Uterus (tissue), 4 donors: Measurements from ENCODE around the gene RIPOR2. TPM values are rescaled to one million over a fixed set of nuclear protein-coding genes. Genes with fewer than 3 reads are reported as not detected.

ENCODE experiments used
- DNase-seq, 2 donors: peaks; one replicate each; pipeline ENCODE4 v3.0.0-alpha.2; 2019 to 2020
- H3K27ac ChIP-seq, 2 donors: fragments of 200-600 bp; sonication (generic); 1 replicate in 1 of 2; 2 replicates in 1 of 2; pipeline ENCODE4 v1.5.1; 2016 to 2018
- H3K27me3 ChIP-seq, 2 donors: fragments of 200-600 bp; sonication (generic); one replicate each; pipeline ENCODE4 v1.5.1; 2018 to 2019; ENCODE audit warnings: control low read depth in 1 of 2
- H3K36me3 ChIP-seq, 2 donors: fragments of 200-600 bp; sonication (generic); one replicate each; pipeline ENCODE4 v1.5.1; 2019; ENCODE audit warnings: control low read depth in 1 of 2
- H3K4me1 ChIP-seq, 2 donors: fragments of 200-600 bp; sonication (generic); one replicate each; pipeline ENCODE4 v1.5.1; 2018 to 2019; ENCODE audit warnings: control low read depth in 1 of 2
- H3K4me3 ChIP-seq, 2 donors: fragments of 200-600 bp; sonication (generic); 1 replicate in 1 of 2; 2 replicates in 1 of 2; pipeline ENCODE4 v1.5.1; 2018 to 2019; ENCODE audit warnings: mild to moderate bottlenecking in 1 of 2
- H3K9me3 ChIP-seq, 2 donors: fragments of 200-600 bp; sonication (generic); one replicate each; pipeline ENCODE4 v1.5.1; 2019; ENCODE audit warnings: control low read depth in 1 of 2
- POLR2A ChIP-seq, 2 donors: fragments of 450-650 bp; IDR thresholded peaks; one replicate each; pipeline ENCODE4 v1.6.1; 2016; ENCODE audit warnings: antibody characterized with exemption in 2 of 2, mild to moderate bottlenecking in 1 of 2, moderate library complexity in 1 of 2
- intact Hi-C: fragments of 100-400 bp; cut with DNase I; formaldehyde crosslinking; loops from one replicate; pipeline ENCODE4 v1.15.1; 2023; ENCODE audit warnings: low total_unique reads
- total RNA-seq, 4 donors: library from RNA; depleted of rRNA in 3 of 4; stranded (reverse); fragments of >200 nt in 3 of 4; gene quantifications; one replicate each; pipeline versions ENCODE4 v1.1.0 to v1.2.4, GENCODE V29; 2014 to 2023
- TF ChIP-seq, protein P1 (sequence below), 4 experiments: fragments of 200-600 bp in 2 of 4; fragments of 450-650 bp in 2 of 4; sonication (generic) in 2 of 4; IDR thresholded peaks; one replicate each; pipeline ENCODE4 v1.5.1; 2016 to 2019; ENCODE audit warnings: antibody characterized with exemption in 4 of 4, mild to moderate bottlenecking in 2 of 4, moderate library complexity in 1 of 4
- donor health status: DM: yes; HTN: yes; CAD: no.

RIPOR2 gene
- total RNA-seq, 4 donors from 2014 or later = 29.0 to 106 (median 80.4) TPM

DNA sequence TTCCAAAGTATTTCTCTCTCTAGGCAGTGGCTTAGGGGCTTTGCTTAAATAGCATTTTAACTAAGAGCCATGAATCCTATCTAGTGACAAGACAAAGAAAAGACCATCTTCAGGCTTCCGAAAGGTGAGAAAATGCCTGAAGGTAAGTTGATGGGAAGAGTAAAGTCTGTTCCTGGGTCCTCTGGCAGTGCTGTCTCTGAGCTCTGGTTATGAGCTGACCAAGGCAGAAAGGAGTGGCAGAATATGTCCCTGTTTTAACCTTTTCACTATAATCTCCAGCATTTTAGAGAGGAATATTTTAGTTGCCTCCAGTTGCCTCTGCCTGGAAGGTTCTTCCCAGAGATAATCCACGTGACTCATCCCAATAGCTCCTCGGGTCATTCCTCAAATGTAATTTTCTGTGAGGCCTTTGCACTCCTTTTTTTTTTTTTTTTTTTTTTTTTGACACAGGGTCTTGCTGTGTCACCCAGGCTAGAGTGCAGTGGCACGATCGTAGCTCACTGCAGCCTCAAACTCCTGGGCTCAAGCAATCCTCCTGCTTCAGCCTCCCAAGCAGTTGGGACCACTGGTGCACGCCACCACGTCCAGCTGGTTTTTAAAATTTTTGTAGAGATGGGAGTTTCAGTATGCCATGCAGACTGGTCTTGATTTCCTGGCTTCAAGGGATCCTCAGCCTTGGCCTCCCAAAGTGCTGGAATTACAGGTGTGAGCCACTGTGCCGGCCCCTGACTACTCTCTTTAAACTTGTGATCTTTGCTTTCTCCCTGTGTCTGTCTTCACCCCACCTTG, 133.3 kb downstream of the RIPOR2 start:
- H3K36me3 ChIP-seq = no peaks in the 10 kb centered on the region
- no peaks in the 10 kb centered on the region for H3K27me3 ChIP-seq
- no peaks in the 10 kb centered on the region for H3K4me1 ChIP-seq
- TF ChIP-seq, protein P1, sequence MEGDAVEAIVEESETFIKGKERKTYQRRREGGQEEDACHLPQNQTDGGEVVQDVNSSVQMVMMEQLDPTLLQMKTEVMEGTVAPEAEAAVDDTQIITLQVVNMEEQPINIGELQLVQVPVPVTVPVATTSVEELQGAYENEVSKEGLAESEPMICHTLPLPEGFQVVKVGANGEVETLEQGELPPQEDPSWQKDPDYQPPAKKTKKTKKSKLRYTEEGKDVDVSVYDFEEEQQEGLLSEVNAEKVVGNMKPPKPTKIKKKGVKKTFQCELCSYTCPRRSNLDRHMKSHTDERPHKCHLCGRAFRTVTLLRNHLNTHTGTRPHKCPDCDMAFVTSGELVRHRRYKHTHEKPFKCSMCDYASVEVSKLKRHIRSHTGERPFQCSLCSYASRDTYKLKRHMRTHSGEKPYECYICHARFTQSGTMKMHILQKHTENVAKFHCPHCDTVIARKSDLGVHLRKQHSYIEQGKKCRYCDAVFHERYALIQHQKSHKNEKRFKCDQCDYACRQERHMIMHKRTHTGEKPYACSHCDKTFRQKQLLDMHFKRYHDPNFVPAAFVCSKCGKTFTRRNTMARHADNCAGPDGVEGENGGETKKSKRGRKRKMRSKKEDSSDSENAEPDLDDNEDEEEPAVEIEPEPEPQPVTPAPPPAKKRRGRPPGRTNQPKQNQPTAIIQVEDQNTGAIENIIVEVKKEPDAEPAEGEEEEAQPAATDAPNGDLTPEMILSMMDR (IDR thresholded peaks at IDR 0.05) = no peak
- no peak for TF ChIP-seq POLR2A (IDR thresholded peaks at IDR 0.05)
- no peak for DNase-seq
- intact Hi-C loops = no loop called here
- no peaks in the 10 kb centered on the region for H3K9me3 ChIP-seq
- H3K27ac ChIP-seq = no peak overlapping the region
- no peak overlapping the region for H3K4me3 ChIP-seq

GRCh38 chr6:24799541-24799915, 136.2 kb downstream of the RIPOR2 start:
- H3K36me3 ChIP-seq = no peaks in the 10 kb centered on the region
- H3K9me3 ChIP-seq = no peaks in the 10 kb centered on the region
- DNase-seq = no peak
- no peak overlapping the region for H3K4me3 ChIP-seq
- no peaks in the 10 kb centered on the region for H3K4me1 ChIP-seq
- no peak overlapping the region for H3K27ac ChIP-seq
- intact Hi-C loops = no loop called here
- no peaks in the 10 kb centered on the region for H3K27me3 ChIP-seq
- TF ChIP-seq, protein P1 (IDR thresholded peaks at IDR 0.05) = no peak
- TF ChIP-seq POLR2A (IDR thresholded peaks at IDR 0.05) = no peak

DNA sequence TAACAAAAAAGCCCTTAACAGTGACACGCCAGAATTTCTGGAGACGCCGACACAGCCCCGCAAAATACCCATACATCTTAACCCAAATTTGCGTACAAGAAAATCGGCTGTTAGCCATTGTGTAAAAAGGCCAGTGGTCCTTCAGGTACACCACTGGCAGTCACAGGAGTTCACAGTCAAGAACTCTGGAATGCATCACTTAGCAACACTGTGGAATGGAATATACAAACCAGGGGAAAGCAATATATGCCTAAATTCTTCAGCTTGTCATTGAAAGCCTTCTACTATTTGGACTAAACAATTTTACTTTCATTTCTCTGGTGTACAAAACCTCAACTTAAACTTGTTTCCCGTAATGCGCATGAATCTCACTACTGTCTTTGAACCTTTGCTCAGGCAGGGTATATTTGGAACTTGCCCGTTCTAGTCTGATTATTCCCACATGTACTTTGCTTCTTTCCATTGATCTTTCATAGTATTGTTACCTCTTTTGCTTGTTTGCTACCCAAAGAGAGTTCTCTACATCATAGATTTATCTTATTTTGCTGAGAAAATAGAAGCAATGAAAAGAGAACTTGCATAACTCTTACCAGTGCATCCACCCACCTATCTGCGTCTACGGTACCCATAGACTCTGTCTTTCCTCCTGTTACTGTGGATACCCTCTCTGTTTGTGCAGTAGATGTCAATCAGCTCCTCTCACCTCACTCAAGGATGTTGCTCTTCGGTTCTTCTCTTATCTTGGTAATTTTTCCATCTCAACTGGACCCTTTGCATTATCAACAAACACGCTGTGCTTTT, 136.8 kb downstream of the RIPOR2 start, which contains the start of gene ARMH2:
Gene ARMH2, minus strand, starts transcription at position 178 of the 801 bp plus-strand sequence. Its CDS starts 60 bp downstream, at position 118.
- no peak within 1 kb of the TSS for H3K27ac ChIP-seq
- TF ChIP-seq, protein P1 (IDR thresholded peaks at IDR 0.05) = no peak
- no peak for TF ChIP-seq POLR2A (IDR thresholded peaks at IDR 0.05)
- no peaks in the 10 kb centered on the region for H3K4me1 ChIP-seq
- no peak within 1 kb of the TSS for H3K4me3 ChIP-seq
- no peaks in the 10 kb centered on the region for H3K9me3 ChIP-seq
- DNase-seq = no peak
- H3K36me3 ChIP-seq = no peaks in the 10 kb centered on the region
- no peaks in the 10 kb centered on the region for H3K27me3 ChIP-seq
- intact Hi-C loops = no loop called here

GRCh38 chr6:24797596-24798216, 138.1 kb downstream of the RIPOR2 start:
- Histone ChIP-seq H3K9me3 (no peaks in the 10 kb centered on the region), H3K4me1 (no peaks in the 10 kb centered on the region), H3K36me3 (no peaks in the 10 kb centered on the region), H3K4me3 (no peak overlapping the region), H3K27ac (no peak overlapping the region), H3K27me3 (no peaks in the 10 kb centered on the region)
- TF ChIP-seq, protein P1 (IDR thresholded peaks at IDR 0.05) = no peak
- no peak for TF ChIP-seq POLR2A (IDR thresholded peaks at IDR 0.05)
- intact Hi-C loops = no loop called here
- DNase-seq = no peak
